CD4-positive, CD25-positive, alpha-beta regulatory T cell (primary cell): ENCODE measurements around the gene PARP6. TPM values are rescaled to one million over a fixed set of nuclear protein-coding genes. Genes with fewer than 3 reads are reported as not detected.

Experiments
- ATAC-seq, 2 donors: fragments of 150-1000 bp; cut with Tn5 transposase; one replicate each; pipeline ENCODE4 v1.10.0; 2021; ENCODE audit warnings: low read depth in 2 of 2, moderate number of reproducible peaks in 2 of 2, moderate library complexity in 1 of 2
- DNase-seq, 3 donors: peaks; one replicate each; pipeline versions ENCODE4 v3.0.0 to v3.0.0-alpha.2; 2012 to 2022; ENCODE audit warnings: mixed read lengths in 1 of 3
- H3K27ac ChIP-seq: one replicate; pipeline ENCODE4 v1.7.0; 2013; ENCODE audit warnings: mild to moderate bottlenecking, low read length; ENCODE audit not compliant: insufficient read depth, poor library complexity, severe bottlenecking
- H3K27me3 ChIP-seq: one replicate; pipeline ENCODE4 v1.7.0; 2013; ENCODE audit warnings: low read length; ENCODE audit not compliant: control insufficient read depth, insufficient read depth
- H3K36me3 ChIP-seq: one replicate; pipeline ENCODE4 v1.7.0; 2013; ENCODE audit warnings: mild to moderate bottlenecking, low read length, moderate library complexity; ENCODE audit not compliant: control insufficient read depth, insufficient read depth
- H3K4me1 ChIP-seq: 2 replicates; pipeline ENCODE4 v1.7.0; 2013; ENCODE audit warnings: mild to moderate bottlenecking, low read length; ENCODE audit not compliant: insufficient read depth, control insufficient read depth, poor library complexity, severe bottlenecking
- H3K4me3 ChIP-seq: one replicate; pipeline ENCODE4 v1.7.0; 2013; ENCODE audit warnings: low read depth, mild to moderate bottlenecking, low read length, moderate library complexity
- H3K9me3 ChIP-seq, 2 experiments: 1 replicate in 1 of 2; 2 replicates in 1 of 2; pipeline ENCODE4 v1.7.0; 2013; ENCODE audit warnings: low read length in 2 of 2, mild to moderate bottlenecking in 1 of 2, moderate library complexity in 1 of 2; ENCODE audit not compliant: control insufficient read depth in 2 of 2
- H3K27ac Mint-ChIP-seq, 3 donors: one replicate each; pipeline ENCODE4 v1.8.0; 2020 to 2022; ENCODE audit warnings: mild to moderate bottlenecking in 3 of 3, mixed read lengths in 3 of 3, moderate library complexity in 2 of 3
- H3K27me3 Mint-ChIP-seq: one replicate; pipeline ENCODE4 v1.8.0; 2022; ENCODE audit warnings: mild to moderate bottlenecking, mixed read lengths
- H3K36me3 Mint-ChIP-seq: one replicate; pipeline ENCODE4 v1.8.0; 2020; ENCODE audit warnings: mixed read lengths
- H3K4me1 Mint-ChIP-seq, 4 donors: one replicate each; pipeline ENCODE4 v1.8.0; 2020 to 2022; ENCODE audit warnings: mixed read lengths in 4 of 4, mild to moderate bottlenecking in 1 of 4
- H3K4me3 Mint-ChIP-seq, 4 donors: one replicate each; pipeline ENCODE4 v1.8.0; 2020 to 2022; ENCODE audit warnings: mild to moderate bottlenecking in 4 of 4, mixed read lengths in 4 of 4, moderate library complexity in 3 of 4
- H3K9me3 Mint-ChIP-seq, 7 donors: one replicate each; pipeline ENCODE4 v1.8.0; 2020 to 2022; ENCODE audit warnings: mixed read lengths in 7 of 7, mild to moderate bottlenecking in 3 of 7, moderate library complexity in 2 of 7
- polyA plus RNA-seq, 4 donors: library from polyadenylated mRNA; unstranded; fragments of 300-500 nt; fragmentation: Illumina TruSeq; gene quantifications; one replicate each; pipeline ENCODE4 v1.2.3, GENCODE V29; 2021
- total RNA-seq: library from RNA; stranded (reverse); gene quantifications from one replicate; pipeline ENCODE4 v1.2.3, GENCODE V29; 2022

The PARP6 gene
- total and polyA plus RNA-seq, 5 donors from 2014 or later = 14.5 to 101 (median 16.7) TPM

- Mint-ChIP-seq H3K9me3 (peaks cover 0 to 1% (median 0%) of the 10 kb centered on the region in 7 donors), H3K27me3 (peaks cover 33% of the 10 kb centered on the region), H3K36me3 (peaks cover 12% of the 10 kb centered on the region), H3K4me1 (peaks cover 0 to 12% (median 5%) of the 10 kb centered on the region in 4 donors), H3K4me3 (peak overlapping the region in 1 of 4 donors; percentile 59), H3K27ac (no peak overlapping the region)
- ATAC-seq = no peak
- Histone ChIP-seq H3K36me3 (peaks cover 37% of the 10 kb centered on the region), H3K4me1 (peaks cover 5% of the 10 kb centered on the region), H3K9me3 (no peaks in the 10 kb centered on the region), H3K4me3 (no peak overlapping the region), H3K27ac (no peak overlapping the region), H3K27me3 (no peaks in the 10 kb centered on the region)
- DNase-seq = no peak
These were observed 75.3 kb downstream of the PARP6 start for GRCh38 chr15:72197041-72197459.

- H3K9me3 Mint-ChIP-seq = peaks cover 0 to 1% (median 0%) of the 10 kb centered on the region in 7 donors
- Histone ChIP-seq H3K4me3 (no peak overlapping the region), H3K9me3 (no peaks in the 10 kb centered on the region), H3K27me3 (no peaks in the 10 kb centered on the region), H3K4me1 (peaks cover 5% of the 10 kb centered on the region), H3K27ac (no peak overlapping the region), H3K36me3 (peaks cover 32% of the 10 kb centered on the region)
- DNase-seq = no peak
- H3K27me3 Mint-ChIP-seq = peaks cover 36% of the 10 kb centered on the region
- peaks cover 12% of the 10 kb centered on the region for H3K36me3 Mint-ChIP-seq
- no peak overlapping the region for H3K4me3 Mint-ChIP-seq
- H3K4me1 Mint-ChIP-seq = peaks cover 0 to 12% (median 5%) of the 10 kb centered on the region in 4 donors
- H3K27ac Mint-ChIP-seq = no peak overlapping the region
- ATAC-seq = no peak
These were observed 75.8 kb downstream of the PARP6 start for GRCh38 chr15:72196409-72197040.

- H3K4me1 Mint-ChIP-seq = peaks cover 0 to 12% (median 5%) of the 10 kb centered on the region in 4 donors
- Histone ChIP-seq H3K27ac (no peak overlapping the region), H3K36me3 (peaks cover 18% of the 10 kb centered on the region), H3K27me3 (no peaks in the 10 kb centered on the region), H3K9me3 (no peaks in the 10 kb centered on the region), H3K4me1 (peaks cover 5% of the 10 kb centered on the region), H3K4me3 (no peak overlapping the region)
- ATAC-seq (no peak), DNase-seq (no peak)
- H3K9me3 Mint-ChIP-seq = peaks cover 0 to 1% (median 0%) of the 10 kb centered on the region in 7 donors
- no peak overlapping the region for H3K4me3 Mint-ChIP-seq
- H3K27me3 Mint-ChIP-seq = peaks cover 47% of the 10 kb centered on the region
- no peak overlapping the region for H3K27ac Mint-ChIP-seq
- peaks cover 6% of the 10 kb centered on the region for H3K36me3 Mint-ChIP-seq
These were observed 77.2 kb downstream of the PARP6 start for GRCh38 chr15:72195101-72195511.

GRCh38 chr15:72193836-72194396 is 78.4 kb downstream of the PARP6 start:
- Histone ChIP-seq H3K4me1 (peaks cover 5% of the 10 kb centered on the region), H3K27ac (no peak overlapping the region), H3K36me3 (peaks cover 7% of the 10 kb centered on the region), H3K4me3 (no peak overlapping the region), H3K27me3 (peaks cover 5% of the 10 kb centered on the region), H3K9me3 (no peaks in the 10 kb centered on the region)
- peaks cover 0 to 12% (median 3%) of the 10 kb centered on the region in 4 donors for H3K4me1 Mint-ChIP-seq
- ATAC-seq = no peak
- H3K4me3 Mint-ChIP-seq = no peak overlapping the region
- no peak overlapping the region for H3K27ac Mint-ChIP-seq
- peaks cover 56% of the 10 kb centered on the region for H3K27me3 Mint-ChIP-seq
- DNase-seq = no peak
- peaks cover 0 to 1% (median 0%) of the 10 kb centered on the region in 7 donors for H3K9me3 Mint-ChIP-seq
- no peaks in the 10 kb centered on the region for H3K36me3 Mint-ChIP-seq

- no peaks in the 10 kb centered on the region for H3K36me3 ChIP-seq
- H3K27me3 ChIP-seq = peaks cover 5% of the 10 kb centered on the region
- DNase-seq (no peak), ATAC-seq (no peak)
- no peaks in the 10 kb centered on the region for H3K9me3 ChIP-seq
- Mint-ChIP-seq H3K9me3 (peaks cover 0 to 1% (median 0%) of the 10 kb centered on the region in 7 donors), H3K4me3 (no peak overlapping the region), H3K4me1 (peaks cover 0 to 3% (median 0%) of the 10 kb centered on the region in 4 donors), H3K36me3 (no peaks in the 10 kb centered on the region), H3K27me3 (peaks cover 64% of the 10 kb centered on the region), H3K27ac (no peak overlapping the region)
- peaks cover 4% of the 10 kb centered on the region for H3K4me1 ChIP-seq
- no peak overlapping the region for H3K27ac ChIP-seq
- H3K4me3 ChIP-seq = no peak overlapping the region
These were observed 79.9 kb downstream of the PARP6 start for GRCh38 chr15:72192416-72192815.

Other genes with a start within 250 kb of the PARP6 start
- 32.3 TPM for gene MYO9A, start 154.4 kb downstream of the PARP6 start, total RNA-seq
- gene MYO9A, start 154.4 kb downstream of the PARP6 start, polyA plus RNA-seq = 10 to 100 TPM in 3 of 4 donors, 1 to 10 TPM in 1; 8.3 to 12.5 (median 10.9) TPM
- gene SENP8, start 154.2 kb downstream of the PARP6 start, total RNA-seq = 0.15 TPM
- 1 to 10 TPM in 3 of 4 donors, under 1 TPM in 1; 0.79 to 1.4 (median 1.3) TPM for gene SENP8, start 154.2 kb downstream of the PARP6 start, polyA plus RNA-seq
- gene GRAMD2A, start 74.8 kb downstream of the PARP6 start, total RNA-seq = not detected
- not detected for gene GRAMD2A, start 74.8 kb downstream of the PARP6 start, polyA plus RNA-seq
- gene PKM, start 41.4 kb downstream of the PARP6 start, total RNA-seq = 332 TPM
- gene PKM, start 41.4 kb downstream of the PARP6 start, polyA plus RNA-seq = 100 to 1,000 TPM; 380 to 510 (median 440) TPM
- gene CELF6, start 47.6 kb upstream of the PARP6 start, total RNA-seq = 1.7 TPM
- under 1 TPM in 1 of 4 donors, not detected in 3; 0.14 TPM for gene CELF6, start 47.6 kb upstream of the PARP6 start, polyA plus RNA-seq
- gene HEXA, start 103.5 kb upstream of the PARP6 start, total RNA-seq = 88.1 TPM
- gene HEXA, start 103.5 kb upstream of the PARP6 start, polyA plus RNA-seq = 10 to 100 TPM; 81.9 to 97.4 (median 89.4) TPM
- not detected for gene TMEM202, start 125.8 kb upstream of the PARP6 start, total RNA-seq
- not detected for gene TMEM202, start 125.8 kb upstream of the PARP6 start, polyA plus RNA-seq
- gene ARIH1, start 201.8 kb upstream of the PARP6 start, total RNA-seq = 242 TPM
- gene ARIH1, start 201.8 kb upstream of the PARP6 start, polyA plus RNA-seq = 10 to 100 TPM; 13.1 to 22.8 (median 14.7) TPM